NCI-H2107 treated with DMSO at 0.1 percent for 48 hours (cell line): Measurements from ENCODE around the gene RARB.

Experiments used
- DNase-seq: peaks from one replicate; lab custom pipeline; 2025; ENCODE audit not compliant: unreplicated experiment; lab: John Stamatoyannopoulos, UW

The RARB gene

DNA sequence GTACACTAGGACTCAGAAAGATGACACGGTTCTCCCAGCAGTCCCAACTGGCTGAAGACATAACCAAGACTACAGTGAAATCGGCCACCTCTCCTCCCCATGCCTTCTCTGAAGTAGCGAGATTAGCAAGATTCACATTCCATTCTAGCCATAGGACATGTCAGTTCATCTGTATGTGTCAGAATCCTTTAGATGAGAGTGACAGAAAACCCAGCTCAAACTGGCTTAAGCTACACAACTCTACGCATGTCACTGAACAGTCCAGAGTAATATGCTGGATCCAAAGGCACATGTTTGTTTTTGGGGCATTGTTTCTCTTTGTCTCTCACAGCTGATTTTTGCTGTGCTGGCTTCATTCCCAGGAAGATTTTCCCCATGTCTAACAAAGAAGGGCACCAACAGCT lies 75.8 kb downstream of the RARB start:
- DNase-seq = no peak

DNA sequence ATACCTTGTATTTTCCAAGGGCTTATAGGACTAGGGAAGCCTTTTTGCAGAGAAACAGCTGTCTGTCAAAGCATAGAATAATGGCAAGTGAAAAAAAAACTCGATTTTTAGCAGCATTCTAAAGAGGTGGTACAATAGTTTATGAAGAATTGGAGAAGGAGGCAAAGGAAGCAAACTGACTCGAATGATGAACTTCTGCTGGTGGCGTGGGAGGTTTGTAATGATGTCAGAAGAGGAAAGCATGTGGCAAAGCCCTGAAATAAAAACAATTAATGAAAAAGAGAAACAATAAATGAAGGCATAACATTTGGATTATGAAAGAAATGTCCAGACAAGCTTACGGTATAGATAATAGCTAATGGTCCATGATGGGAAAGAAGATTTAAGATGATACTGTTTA lies 77.5 kb downstream of the RARB start:
- DNase-seq = no peak

- no peak for DNase-seq
These were observed 79.7 kb downstream of the RARB start for GRCh38 chr3:25507811-25508210.

- no peak for DNase-seq
These were observed 80.4 kb downstream of the RARB start for GRCh38 chr3:25508433-25508832.

GRCh38 chr3:25508901-25509300 lies 80.8 kb downstream of the RARB start:
- no peak for DNase-seq

GRCh38 chr3:25510797-25511196 lies 82.7 kb downstream of the RARB start:
- DNase-seq = no peak

- no peak for DNase-seq
These were observed 84.1 kb downstream of the RARB start for GRCh38 chr3:25511972-25512721.

DNA sequence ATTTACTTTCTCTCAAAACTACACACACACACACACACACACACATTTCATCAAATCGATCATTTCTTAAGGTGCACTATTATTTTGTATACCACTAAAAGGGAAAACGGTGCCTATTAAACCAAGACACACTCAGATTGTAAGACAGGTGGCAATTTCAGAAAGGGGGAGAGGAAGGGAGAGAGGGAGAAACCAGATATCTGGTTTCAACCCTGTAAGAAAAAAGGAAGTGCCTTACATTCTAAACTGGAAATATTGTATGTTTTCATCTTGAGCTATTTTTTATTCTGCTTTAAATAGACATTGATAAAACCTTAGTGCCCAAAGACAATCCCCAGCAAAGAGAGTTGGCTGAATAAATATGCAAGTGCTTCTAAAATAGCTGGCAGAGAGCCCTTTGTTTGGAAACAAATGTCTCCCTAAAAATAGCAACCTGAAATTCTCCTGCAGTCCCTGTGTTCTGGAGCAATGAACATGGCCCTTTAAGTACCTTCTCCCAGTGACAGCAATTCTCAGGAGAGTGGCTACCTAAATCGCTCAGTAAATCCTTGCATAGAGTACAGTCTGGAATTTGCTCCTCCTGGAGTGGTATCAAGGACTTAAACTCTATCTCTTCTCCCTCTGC lies 85.7 kb downstream of the RARB start:
- peak; percentile 44 for DNase-seq

- no peak for DNase-seq
These were observed 87.1 kb downstream of the RARB start for GRCh38 chr3:25515171-25515570.

- no peak for DNase-seq
These were observed 93.0 kb downstream of the RARB start for GRCh38 chr3:25520926-25521559.

GRCh38 chr3:25527336-25527735 lies 99.3 kb downstream of the RARB start:
- DNase-seq = no peak

GRCh38 chr3:25527801-25528200 lies 99.7 kb downstream of the RARB start:
- DNase-seq = no peak

- DNase-seq = no peak
These were observed 103.9 kb downstream of the RARB start for GRCh38 chr3:25531971-25532370.

DNA sequence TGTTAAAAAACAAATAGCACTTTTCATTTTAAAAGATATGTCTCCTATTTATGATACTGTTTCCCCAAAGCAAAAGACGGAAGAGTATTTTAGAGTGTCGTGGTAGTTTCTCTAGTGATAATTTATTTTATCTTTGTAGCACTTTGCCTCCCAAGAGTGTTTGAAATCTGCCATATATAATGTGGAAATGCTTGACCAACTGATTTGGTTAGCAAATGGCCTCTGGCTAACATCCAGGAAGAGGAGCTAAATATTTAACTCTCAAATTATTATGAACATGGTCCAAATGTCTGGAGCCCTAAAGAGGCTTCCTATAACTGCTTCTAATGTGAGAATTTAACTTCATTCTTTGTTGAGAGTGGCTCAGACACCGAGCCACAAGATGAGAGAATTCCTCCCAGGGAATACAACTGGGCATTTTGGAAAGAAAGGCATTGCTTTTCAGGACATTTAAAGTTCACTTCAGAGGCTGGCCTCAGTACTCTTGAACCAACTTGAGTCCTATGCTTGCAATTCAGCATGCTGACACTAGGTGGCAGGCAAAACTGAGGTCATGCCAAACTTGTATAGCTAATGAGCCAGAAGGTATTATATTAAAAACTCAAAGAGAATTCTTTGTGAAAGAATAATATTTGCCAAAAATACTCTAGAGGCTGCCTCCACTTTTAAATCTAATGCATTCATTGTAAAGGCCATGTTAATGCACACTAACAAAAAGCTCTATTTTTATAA lies 104.5 kb downstream of the RARB start:
- DNase-seq = no peak

GRCh38 chr3:25533399-25533798 lies 105.3 kb downstream of the RARB start:
- no peak for DNase-seq

DNA sequence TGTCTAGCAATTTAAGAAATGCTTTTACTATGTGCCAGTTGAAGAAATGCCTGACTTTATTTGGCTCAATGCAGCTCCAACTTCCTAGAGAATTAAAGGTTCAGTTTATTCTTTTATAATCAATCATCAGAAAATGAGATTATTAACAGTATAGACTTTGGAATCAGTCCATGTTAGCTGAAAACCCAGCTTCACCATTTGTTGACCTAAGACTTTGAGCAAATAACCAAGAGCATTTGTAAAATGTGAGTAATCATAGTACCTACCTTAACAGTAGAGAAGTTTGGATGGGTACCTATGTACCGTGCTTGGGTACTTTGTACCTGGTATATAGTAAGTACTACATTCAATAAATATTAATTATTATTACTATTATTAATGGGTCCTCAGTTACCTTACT lies 105.9 kb downstream of the RARB start:
- DNase-seq = no peak

DNA sequence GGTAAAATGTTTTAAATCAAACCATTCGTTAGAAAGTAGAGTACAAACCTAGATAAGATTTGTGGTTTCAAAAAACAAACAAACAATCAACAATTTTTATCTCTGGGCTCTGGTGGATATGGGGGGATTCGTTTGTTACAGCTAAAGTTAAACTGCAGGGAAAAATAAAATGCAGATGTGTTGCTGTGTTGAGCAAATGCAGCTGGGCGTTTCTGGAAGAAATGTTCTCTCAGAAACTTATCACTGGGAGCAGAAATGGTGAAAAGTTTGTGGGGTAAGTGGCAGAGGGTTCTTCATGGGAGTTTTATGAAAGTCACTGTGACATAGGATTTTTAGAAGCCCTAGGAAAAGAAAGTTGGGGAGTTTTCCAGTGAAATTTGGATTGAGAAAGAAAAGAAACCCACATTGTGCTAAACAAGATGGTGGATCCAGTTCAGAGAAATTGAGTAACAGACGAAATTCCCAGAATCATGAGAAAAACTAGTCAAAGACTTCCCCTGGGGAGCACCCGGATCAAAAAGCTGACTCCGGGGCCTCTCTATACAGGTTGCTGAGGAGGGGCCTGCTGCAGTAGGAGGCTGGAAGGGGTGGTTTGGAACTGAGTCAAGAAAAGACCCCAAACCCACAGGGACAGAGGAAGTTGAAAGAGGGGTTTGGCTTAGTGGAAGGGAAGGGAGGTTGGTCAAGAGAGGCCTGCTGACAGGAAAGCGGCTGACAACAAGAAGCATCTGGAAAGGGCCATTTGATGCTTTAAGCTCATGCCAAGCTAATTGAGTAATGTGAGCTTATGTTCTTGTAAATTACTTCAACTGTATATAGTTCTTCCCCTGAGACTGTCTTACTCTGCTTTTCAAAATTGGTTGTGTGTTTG lies 108.7 kb downstream of the RARB start:
- DNase-seq = no peak

- DNase-seq = no peak
These were observed 109.5 kb downstream of the RARB start for GRCh38 chr3:25537516-25537915.

- no peak for DNase-seq
These were observed 112.2 kb downstream of the RARB start for GRCh38 chr3:25540273-25540672.

- DNase-seq = peak; percentile 78
These were observed 114.5 kb downstream of the RARB start for GRCh38 chr3:25542492-25543039.
